Fibroblast of lung (primary cell): ENCODE measurements around the gene TJP1. TPM values are rescaled to one million over a fixed set of nuclear protein-coding genes. Genes with fewer than 3 reads are reported as not detected.

ENCODE experiments used
- DNase-seq, 2 donors: peaks; one replicate each; pipeline versions ENCODE4 v3.0.0 to v3.0.0-alpha.2; 2010; ENCODE audit warnings: low read depth in 2 of 2
- H2AFZ ChIP-seq: 2 replicates; pipeline ENCODE4 v1.5.1; 2012; ENCODE audit warnings: low read length, control low read depth, inconsistent platforms
- H3K27ac ChIP-seq: 2 replicates; pipeline ENCODE4 v1.5.1; 2011; ENCODE audit warnings: low read length, control low read depth; ENCODE audit not compliant: insufficient read depth
- H3K27me3 ChIP-seq: 2 replicates; pipeline ENCODE4 v1.5.1; 2011; ENCODE audit warnings: mild to moderate bottlenecking, low read length; ENCODE audit not compliant: control insufficient read depth, insufficient read depth
- H3K36me3 ChIP-seq: 2 replicates; pipeline ENCODE4 v1.5.1; 2011; ENCODE audit warnings: low read length; ENCODE audit not compliant: control insufficient read depth, insufficient read depth
- H3K4me1 ChIP-seq: 2 replicates; pipeline ENCODE4 v1.5.1; 2011; ENCODE audit warnings: low read length; ENCODE audit not compliant: control insufficient read depth, insufficient read depth; ENCODE audit errors: extremely low read depth
- H3K4me2 ChIP-seq: 2 replicates; pipeline ENCODE4 v1.5.1; 2011; ENCODE audit warnings: low read length, control low read depth; ENCODE audit not compliant: insufficient read depth; ENCODE audit errors: extremely low read depth
- H3K4me3 ChIP-seq, 4 experiments: fragments of 200-600 bp in 1 of 4; sonication (generic) in 1 of 4; replicated peaks in 1 of 4; 2 replicates each; pipeline ENCODE4 v1.5.1; 2011 to 2016; ENCODE audit warnings: low read length in 4 of 4, low read depth in 3 of 4, mild to moderate bottlenecking in 3 of 4, control low read depth in 2 of 4, inconsistent platforms in 1 of 4, mixed read lengths in 1 of 4; ENCODE audit not compliant: insufficient read depth in 1 of 4; ENCODE audit errors: control extremely low read depth in 1 of 4
- H3K79me2 ChIP-seq: 2 replicates; pipeline ENCODE4 v1.5.1; 2012; ENCODE audit warnings: mild to moderate bottlenecking, low read length, inconsistent platforms; ENCODE audit not compliant: control insufficient read depth, insufficient read depth
- H3K9ac ChIP-seq: 2 replicates; pipeline ENCODE4 v1.5.1; 2011; ENCODE audit warnings: mild to moderate bottlenecking, low read length, control low read depth; ENCODE audit not compliant: insufficient read depth
- H3K9me3 ChIP-seq: 2 replicates; pipeline ENCODE4 v1.5.1; 2012; ENCODE audit warnings: low read depth, low read length; ENCODE audit not compliant: control insufficient read depth, insufficient read depth
- H4K20me1 ChIP-seq: 2 replicates; pipeline ENCODE4 v1.5.1; 2011; ENCODE audit warnings: low read length; ENCODE audit not compliant: control insufficient read depth, insufficient read depth; ENCODE audit errors: extremely low read depth
- CTCF ChIP-seq, 2 donors: IDR thresholded peaks in 1 of 2; conservative IDR thresholded peaks in 1 of 2; 1 replicate in 1 of 2; 2 replicates in 1 of 2; pipeline ENCODE4 v1.5.1; 2011 to 2012; ENCODE audit warnings: low read length in 2 of 2, control low read depth in 1 of 2, inconsistent platforms in 1 of 2, low read depth in 1 of 2, mild to moderate bottlenecking in 1 of 2
- EZH2 ChIP-seq: IDR thresholded peaks from 2 replicates; pipeline ENCODE4 v1.5.1; 2012; ENCODE audit warnings: low read length, control low read depth, mild to moderate bottlenecking; ENCODE audit errors: missing control alignments
- polyA plus RNA-seq, 2 donors: library from polyadenylated mRNA; depleted of rRNA in 1 of 2; stranded (reverse) in 1 of 2; unstranded in 1 of 2; fragments of >200 nt; gene quantifications; 2 replicates each; pipeline ENCODE4 v1.2.1, GENCODE V29; 2011 to 2012; ENCODE audit warnings: missing spikeins in 1 of 2
- total RNA-seq: library from RNA; depleted of rRNA; stranded (reverse); fragments of >200 nt; gene quantifications from 2 replicates; pipeline ENCODE4 v1.2.1, GENCODE V29; 2014

Gene TJP1
- total and polyA plus RNA-seq, 2 donors (not counting 1 experiment from before 2014, with no cell fraction given), result 53.7 to 110 TPM

GRCh38 chr15:29773000-29773399 is 49.3 kb downstream of the TJP1 start:
- Histone ChIP-seq H4K20me1 (no peaks in the 10 kb centered on the region), H3K4me2 (no peak overlapping the region), H3K79me2 (peaks cover 38% of the 10 kb centered on the region), H2AFZ (no peak overlapping the region), H3K27ac (no peak overlapping the region), H3K36me3 (peaks cover 4% of the 10 kb centered on the region), H3K27me3 (no peaks in the 10 kb centered on the region), H3K4me1 (no peaks in the 10 kb centered on the region), H3K4me3 (no peak overlapping the region), H3K9me3 (no peaks in the 10 kb centered on the region), H3K9ac (no peak overlapping the region)
- TF ChIP-seq CTCF (conservative IDR thresholded peaks at IDR 0.05 in 1 of 2, IDR thresholded peaks at IDR 0.05 in 1 of 2; ENCODE audit: low read depth in 1 of 2, low read length in 2 of 2) (no peak), EZH2 (no peak)
- no peak for DNase-seq

- Histone ChIP-seq H3K27me3 (no peaks in the 10 kb centered on the region), H3K4me3 (no peak overlapping the region), H4K20me1 (no peaks in the 10 kb centered on the region), H3K36me3 (peaks cover 4% of the 10 kb centered on the region), H3K4me2 (no peak overlapping the region), H3K4me1 (no peaks in the 10 kb centered on the region), H3K9me3 (no peaks in the 10 kb centered on the region), H3K27ac (no peak overlapping the region), H3K9ac (no peak overlapping the region), H3K79me2 (peaks cover 25% of the 10 kb centered on the region), H2AFZ (no peak overlapping the region)
- TF ChIP-seq EZH2 (no peak), CTCF (conservative IDR thresholded peaks at IDR 0.05 in 1 of 2, IDR thresholded peaks at IDR 0.05 in 1 of 2; ENCODE audit: low read depth in 1 of 2, low read length in 2 of 2) (no peak)
- peak; percentile 47 to 63 for DNase-seq
Observed at GRCh38 chr15:29770796-29771195, 51.5 kb downstream of the TJP1 start.

GRCh38 chr15:29765898-29766527 is 56.3 kb downstream of the TJP1 start:
- Histone ChIP-seq H3K9me3 (no peaks in the 10 kb centered on the region), H3K9ac (no peak overlapping the region), H3K27me3 (no peaks in the 10 kb centered on the region), H3K4me2 (peak overlapping the region; percentile 15), H3K4me3 (no peak overlapping the region), H2AFZ (no peak overlapping the region), H3K79me2 (peaks cover 9% of the 10 kb centered on the region), H3K4me1 (no peaks in the 10 kb centered on the region), H3K36me3 (peaks cover 4% of the 10 kb centered on the region), H4K20me1 (no peaks in the 10 kb centered on the region), H3K27ac (no peak overlapping the region)
- DNase-seq, result peak; percentile 32 to 66
- TF ChIP-seq CTCF (conservative IDR thresholded peaks at IDR 0.05 in 1 of 2, IDR thresholded peaks at IDR 0.05 in 1 of 2; ENCODE audit: low read depth in 1 of 2, low read length in 2 of 2), result no peak
- no peak for TF ChIP-seq EZH2
